Measurements from ENCODE around the gene SLC12A6.

- no peak for TF ChIP-seq POLR2AphosphoS5 (IDR thresholded peaks at IDR 0.05; ENCODE audit: insufficient read depth in 1 of 2, low read depth in 1 of 2)
- no peak for TF ChIP-seq CTCF (IDR thresholded peaks at IDR 0.05)
- no peak for TF ChIP-seq POLR2A (IDR thresholded peaks at IDR 0.05)
Observed at GRCh38 chr15:34330279-34330678, 7.3 kb downstream of the SLC12A6 start.
